Fibroblast of villous mesenchyme (primary cell): ENCODE results near the gene SYNPR. TPM values are rescaled to one million over a fixed set of nuclear protein-coding genes. Genes with fewer than 3 reads are reported as not detected.

Experiments used
- DNase-seq: peaks from one replicate; pipeline ENCODE4 v3.0.0-alpha.2; 2010; ENCODE audit warnings: low read depth
- H3K4me3 ChIP-seq: 2 replicates; pipeline ENCODE4 v1.5.1; 2011; ENCODE audit warnings: low read depth, mild to moderate bottlenecking, low read length
- total RNA-seq: library from RNA; depleted of rRNA; stranded (reverse); fragments of >200 nt; gene quantifications from 2 replicates; pipeline ENCODE4 v1.2.3, GENCODE V29; 2012
- TF ChIP-seq, protein P1 (sequence below): IDR thresholded peaks from 2 replicates; pipeline ENCODE4 v1.5.1; 2012; ENCODE audit warnings: low read depth, mild to moderate bottlenecking, low read length; ENCODE audit not compliant: insufficient read depth

The SYNPR gene
- total RNA-seq, 1 donor: not detected

DNA sequence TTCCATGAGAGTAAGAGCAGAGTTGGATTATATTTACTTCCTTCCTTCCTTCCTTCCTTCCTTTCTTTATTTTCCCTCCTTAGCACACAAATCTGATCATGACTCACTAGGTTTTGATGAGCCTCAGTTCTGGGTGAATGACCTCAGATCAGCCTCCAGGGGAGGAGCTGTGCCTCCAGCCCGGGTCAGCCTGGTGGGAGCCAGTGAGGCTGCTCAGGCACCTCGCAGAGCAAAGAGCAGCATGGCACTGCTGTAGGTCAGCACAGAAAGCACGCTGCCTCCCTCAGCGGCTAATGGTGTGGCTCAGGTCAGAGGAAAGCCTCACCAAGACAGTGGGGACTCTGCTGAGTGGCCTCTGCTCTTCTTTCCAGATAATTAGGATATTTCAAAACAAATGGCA, 108.5 kb downstream of the SYNPR start:
- no peak for DNase-seq
- H3K4me3 ChIP-seq: no peak overlapping the region
- TF ChIP-seq, protein P1, sequence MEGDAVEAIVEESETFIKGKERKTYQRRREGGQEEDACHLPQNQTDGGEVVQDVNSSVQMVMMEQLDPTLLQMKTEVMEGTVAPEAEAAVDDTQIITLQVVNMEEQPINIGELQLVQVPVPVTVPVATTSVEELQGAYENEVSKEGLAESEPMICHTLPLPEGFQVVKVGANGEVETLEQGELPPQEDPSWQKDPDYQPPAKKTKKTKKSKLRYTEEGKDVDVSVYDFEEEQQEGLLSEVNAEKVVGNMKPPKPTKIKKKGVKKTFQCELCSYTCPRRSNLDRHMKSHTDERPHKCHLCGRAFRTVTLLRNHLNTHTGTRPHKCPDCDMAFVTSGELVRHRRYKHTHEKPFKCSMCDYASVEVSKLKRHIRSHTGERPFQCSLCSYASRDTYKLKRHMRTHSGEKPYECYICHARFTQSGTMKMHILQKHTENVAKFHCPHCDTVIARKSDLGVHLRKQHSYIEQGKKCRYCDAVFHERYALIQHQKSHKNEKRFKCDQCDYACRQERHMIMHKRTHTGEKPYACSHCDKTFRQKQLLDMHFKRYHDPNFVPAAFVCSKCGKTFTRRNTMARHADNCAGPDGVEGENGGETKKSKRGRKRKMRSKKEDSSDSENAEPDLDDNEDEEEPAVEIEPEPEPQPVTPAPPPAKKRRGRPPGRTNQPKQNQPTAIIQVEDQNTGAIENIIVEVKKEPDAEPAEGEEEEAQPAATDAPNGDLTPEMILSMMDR: no peak

- DNase-seq: no peak
- TF ChIP-seq, protein P1: no peak
- no peak overlapping the region for H3K4me3 ChIP-seq
Observed at GRCh38 chr3:63387568-63387967, 109.5 kb downstream of the SYNPR start.

DNA sequence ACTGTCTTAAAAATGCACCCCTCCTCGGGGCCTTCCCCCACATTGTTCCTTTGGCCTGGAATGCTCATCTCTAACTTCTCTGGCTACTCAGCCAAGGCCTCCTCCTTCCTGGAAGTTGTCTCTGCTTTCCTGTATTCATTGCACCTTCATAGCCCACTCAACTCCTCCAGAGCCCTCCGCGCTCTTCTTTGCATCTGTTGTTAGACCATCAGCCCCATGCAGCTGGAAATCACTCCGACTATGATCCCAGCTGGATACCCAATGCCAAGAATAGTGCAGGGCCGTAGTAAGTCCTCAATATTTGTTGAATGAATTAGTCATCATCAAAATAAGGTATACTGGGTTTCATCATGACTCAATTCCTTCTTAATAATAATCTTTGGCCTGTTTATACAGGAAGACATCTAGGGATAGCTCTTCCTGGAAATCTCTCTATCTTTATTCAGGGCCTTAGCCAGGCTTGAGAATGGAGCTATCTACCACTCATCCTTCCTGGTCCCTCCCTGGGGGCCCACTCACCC, 112.7 kb downstream of the SYNPR start:
- no peak for DNase-seq
- TF ChIP-seq, protein P1: no peak
- H3K4me3 ChIP-seq: no peak overlapping the region

GRCh38 chr3:63395960-63396359, 117.9 kb downstream of the SYNPR start:
- H3K4me3 ChIP-seq: no peak overlapping the region
- TF ChIP-seq, protein P1: no peak
- DNase-seq: no peak

DNA sequence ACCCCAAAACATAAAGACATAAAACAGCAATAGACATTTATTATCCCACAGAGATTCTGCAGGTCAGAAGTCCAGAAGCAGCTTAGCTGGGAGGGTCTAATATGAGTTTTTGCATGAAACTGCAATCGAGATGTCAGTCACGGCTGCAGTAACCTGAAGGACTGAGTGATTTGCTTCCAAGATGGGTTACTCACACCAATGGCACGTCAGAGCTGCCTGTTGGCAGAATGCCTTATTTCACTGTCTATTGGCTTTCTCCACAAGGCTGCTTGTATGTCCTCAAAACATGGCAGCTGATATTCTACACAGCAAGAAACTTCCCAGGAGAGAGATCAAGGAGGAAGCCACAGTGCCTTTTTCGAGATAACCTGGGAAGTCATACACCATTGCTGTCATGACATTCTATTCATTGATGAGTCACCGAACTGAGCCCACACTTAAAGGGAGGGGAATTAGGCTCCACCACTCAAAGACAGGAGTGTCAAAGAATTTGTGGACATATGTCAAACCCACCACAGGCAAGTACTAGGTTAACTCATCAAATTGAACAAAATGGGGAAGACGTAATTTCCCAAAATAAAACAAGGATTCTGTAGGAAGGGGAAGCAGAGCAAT, 122.2 kb downstream of the SYNPR start:
- TF ChIP-seq, protein P1: no peak
- DNase-seq: peak; percentile 2
- no peak overlapping the region for H3K4me3 ChIP-seq

DNA sequence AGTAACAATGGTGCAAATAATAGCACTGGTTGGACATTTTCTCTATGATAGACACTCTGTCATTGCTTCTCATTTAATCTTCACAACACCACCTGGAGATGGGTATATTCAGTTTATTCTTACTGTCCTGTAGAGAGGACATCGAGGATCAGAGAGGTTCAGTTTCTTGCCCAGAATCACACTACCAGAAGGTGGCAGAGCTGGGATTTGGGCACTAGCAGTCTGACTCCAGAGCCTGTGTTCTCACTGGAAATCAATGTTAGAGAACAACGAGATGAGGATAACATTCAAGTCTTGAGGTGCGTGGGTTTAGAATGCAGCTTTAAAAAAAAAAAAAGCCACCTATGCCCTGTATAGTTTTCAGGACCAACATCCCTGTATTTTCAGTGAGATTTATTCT, 127.8 kb downstream of the SYNPR start:
- H3K4me3 ChIP-seq: no peak overlapping the region
- TF ChIP-seq, protein P1: no peak
- DNase-seq: no peak

DNA sequence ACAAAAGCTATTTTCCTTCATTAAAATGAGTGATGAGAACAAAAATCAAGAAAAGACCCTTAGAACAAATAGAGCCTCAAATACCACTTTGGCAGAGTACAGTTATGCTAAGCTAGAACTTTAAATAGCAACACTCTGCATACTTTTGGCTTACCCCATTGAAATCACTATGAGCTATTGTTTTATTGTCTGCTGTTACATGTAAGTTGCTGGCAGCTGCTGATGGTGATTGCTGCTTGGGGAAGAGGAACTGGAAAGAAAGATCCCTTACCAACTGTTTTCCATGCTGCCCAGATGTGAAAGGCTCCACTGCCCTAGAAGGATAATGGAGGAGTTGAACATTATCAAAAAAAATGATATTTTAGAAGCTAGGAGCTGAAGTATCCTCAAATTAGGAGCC, 135.4 kb downstream of the SYNPR start:
- TF ChIP-seq, protein P1: no peak
- H3K4me3 ChIP-seq: no peak overlapping the region
- no peak for DNase-seq
